Peyer's patch (tissue), 4 donors: ENCODE data around the gene TMEM163. TPM values are rescaled to one million over a fixed set of nuclear protein-coding genes. Genes with fewer than 3 reads are reported as not detected.

Experiments used
- DNase-seq, 3 donors: peaks; one replicate each; pipeline ENCODE4 v3.0.0-alpha.2; 2017 to 2019
- H3K27ac ChIP-seq, 4 donors: fragments of 200-600 bp; sonication (generic); one replicate each; pipeline ENCODE4 v1.5.1; 2016 to 2019
- H3K27me3 ChIP-seq, 2 donors: fragments of 200-600 bp; sonication (generic); one replicate each; pipeline ENCODE4 v1.5.1; 2019
- H3K36me3 ChIP-seq, 3 donors: fragments of 200-600 bp; sonication (generic); one replicate each; pipeline ENCODE4 v1.5.1; 2016 to 2019
- H3K4me1 ChIP-seq, 4 donors: fragments of 200-600 bp; sonication (generic); one replicate each; pipeline ENCODE4 v1.5.1; 2016 to 2019
- H3K4me3 ChIP-seq, 4 donors: fragments of 200-600 bp; sonication (generic); 1 replicate in 3 of 4; 2 replicates in 1 of 4; pipeline ENCODE4 v1.5.1; 2016 to 2019; ENCODE audit warnings: mild to moderate bottlenecking in 1 of 4
- H3K9me3 ChIP-seq, 4 donors: fragments of 200-600 bp; sonication (generic); one replicate each; pipeline ENCODE4 v1.5.1; 2016 to 2019; ENCODE audit warnings: mild to moderate bottlenecking in 1 of 4
- CTCF ChIP-seq, 6 experiments: fragments of 450-650 bp in 4 of 6; fragments of 200-600 bp in 2 of 6; sonication (generic) in 1 of 6; IDR thresholded peaks; one replicate each; pipeline ENCODE4 v1.5.1; 2017 to 2019; ENCODE audit warnings: antibody characterized with exemption in 6 of 6, mild to moderate bottlenecking in 3 of 6, moderate library complexity in 1 of 6
- POLR2A ChIP-seq, 2 donors: fragments of 450-650 bp; IDR thresholded peaks; one replicate each; pipeline ENCODE4 v1.5.1; 2017; ENCODE audit warnings: antibody characterized with exemption in 2 of 2, mild to moderate bottlenecking in 2 of 2, moderate library complexity in 2 of 2
- total RNA-seq, 4 donors: library from RNA; depleted of rRNA; stranded (reverse); fragments of >200 nt; gene quantifications; one replicate each; pipeline ENCODE4 v1.1.0, GENCODE V29; 2016

TMEM163 gene
- total RNA-seq, 4 donors from 2014 or later, result 1.7 TPM; not detected in 3

GRCh38 chr2:134421556-134422328, 297.1 kb downstream of the TMEM163 start:
- Histone ChIP-seq H3K27me3 (no peaks in the 10 kb centered on the region), H3K36me3 (peaks cover 0 to 40% (median 0%) of the 10 kb centered on the region in 3 donors), H3K4me1 (no peaks in the 10 kb centered on the region), H3K4me3 (no peak overlapping the region), H3K27ac (no peak overlapping the region), H3K9me3 (no peaks in the 10 kb centered on the region)
- DNase-seq, result no peak
- no peak for TF ChIP-seq CTCF (IDR thresholded peaks at IDR 0.05)
- TF ChIP-seq POLR2A (IDR thresholded peaks at IDR 0.05), result no peak

- no peak for DNase-seq
- H3K9me3 ChIP-seq, result no peaks in the 10 kb centered on the region
- no peak overlapping the region for H3K27ac ChIP-seq
- no peak overlapping the region for H3K4me3 ChIP-seq
- peaks cover 0 to 37% (median 0%) of the 10 kb centered on the region in 3 donors for H3K36me3 ChIP-seq
- H3K27me3 ChIP-seq, result no peaks in the 10 kb centered on the region
- TF ChIP-seq POLR2A (IDR thresholded peaks at IDR 0.05), result no peak
- TF ChIP-seq CTCF (IDR thresholded peaks at IDR 0.05), result no peak
- no peaks in the 10 kb centered on the region for H3K4me1 ChIP-seq
These were observed 297.9 kb downstream of the TMEM163 start for GRCh38 chr2:134420920-134421319.

- no peak overlapping the region for H3K27ac ChIP-seq
- H3K9me3 ChIP-seq, result no peaks in the 10 kb centered on the region
- H3K4me3 ChIP-seq, result no peak overlapping the region
- no peak for DNase-seq
- TF ChIP-seq POLR2A (IDR thresholded peaks at IDR 0.05) (no peak), CTCF (IDR thresholded peaks at IDR 0.05) (no peak)
- no peaks in the 10 kb centered on the region for H3K4me1 ChIP-seq
- H3K36me3 ChIP-seq, result peaks cover 0 to 36% (median 0%) of the 10 kb centered on the region in 3 donors
- H3K27me3 ChIP-seq, result no peaks in the 10 kb centered on the region
These were observed 298.5 kb downstream of the TMEM163 start for GRCh38 chr2:134420259-134420658.

- H3K4me3 ChIP-seq, result no peak overlapping the region
- H3K27ac ChIP-seq, result no peak overlapping the region
- peaks cover 0 to 15% (median 0%) of the 10 kb centered on the region in 3 donors for H3K36me3 ChIP-seq
- TF ChIP-seq POLR2A (IDR thresholded peaks at IDR 0.05), result no peak
- no peak for TF ChIP-seq CTCF (IDR thresholded peaks at IDR 0.05)
- no peaks in the 10 kb centered on the region for H3K9me3 ChIP-seq
- peaks cover 0 to 5% (median 0%) of the 10 kb centered on the region in 4 donors for H3K4me1 ChIP-seq
- no peak for DNase-seq
- no peaks in the 10 kb centered on the region for H3K27me3 ChIP-seq
These were observed 300.7 kb downstream of the TMEM163 start for GRCh38 chr2:134417968-134418582.

GRCh38 chr2:134416637-134417036, 302.2 kb downstream of the TMEM163 start:
- DNase-seq, result no peak
- Histone ChIP-seq H3K36me3 (peaks cover 0 to 5% (median 0%) of the 10 kb centered on the region in 3 donors), H3K4me3 (no peak overlapping the region), H3K9me3 (no peaks in the 10 kb centered on the region), H3K27ac (no peak overlapping the region), H3K4me1 (peaks cover 0 to 12% (median 3%) of the 10 kb centered on the region in 4 donors), H3K27me3 (no peaks in the 10 kb centered on the region)
- TF ChIP-seq CTCF (IDR thresholded peaks at IDR 0.05), result no peak
- TF ChIP-seq POLR2A (IDR thresholded peaks at IDR 0.05), result no peak
